Endothelial cell of umbilical vein (primary cell): Measurements from ENCODE around the gene ARHGAP45. TPM values are rescaled to one million over a fixed set of nuclear protein-coding genes. Genes with fewer than 3 reads are reported as not detected.

ENCODE experiments used
- BruUV-seq: library from RNA; stranded (reverse); fragments of 400-500 nt; replicated peaks from 2 replicates; lab custom pipeline; 2021; lab: Mats Ljungman, UMichigan
- CTCF ChIA-PET: fragments of 300-600, 350-600 bp; sonication (Branson Sonifier 250); formaldehyde crosslinking; loops from one replicate; lab custom pipeline; 2021; ENCODE audit warnings: antibody characterized with exemption, inconsistent platforms; lab: Charles Lee
- POLR2A ChIA-PET: fragments of 300-600, 350-600 bp; sonication (Branson Sonifier 250); formaldehyde crosslinking; loops from one replicate; lab custom pipeline; 2021; ENCODE audit warnings: antibody characterized with exemption, inconsistent platforms; lab: Charles Lee
- DNase-seq: peaks from one replicate; pipeline ENCODE4 v3.0.0-alpha.2; 2011; ENCODE audit warnings: low read depth, low spot score
- FAIRE-seq: peaks from 2 replicates; lab custom pipeline; 2011; peaks lifted over from hg19 to GRCh38; lab: Jason Lieb, UNC
- H2AFZ ChIP-seq: 2 replicates; pipeline ENCODE4 v1.6.0; 2012; ENCODE audit warnings: low read depth, low read length, control low read depth, inconsistent platforms
- H3K27ac ChIP-seq: 2 replicates; pipeline ENCODE4 v1.5.1; 2011; ENCODE audit warnings: low read depth, mild to moderate bottlenecking, control low read depth, low read length, moderate library complexity; ENCODE audit not compliant: insufficient read depth
- H3K27me3 ChIP-seq, 2 experiments: 2 replicates each; pipeline versions ENCODE4 v1.6.0 to v1.6.1; 2011; ENCODE audit warnings: low read length in 2 of 2, mixed read lengths in 1 of 2; ENCODE audit not compliant: control insufficient read depth in 2 of 2, insufficient read depth in 2 of 2
- H3K36me3 ChIP-seq, 2 experiments: 2 replicates in 1 of 2; 3 replicates in 1 of 2; pipeline ENCODE4 v1.5.1; 2011; ENCODE audit warnings: low read length in 2 of 2, mild to moderate bottlenecking in 1 of 2, moderate library complexity in 1 of 2; ENCODE audit not compliant: control insufficient read depth in 2 of 2, insufficient read depth in 2 of 2; ENCODE audit errors: extremely low read depth in 1 of 2
- H3K4me1 ChIP-seq: 3 replicates; pipeline ENCODE4 v1.5.1; 2011; ENCODE audit warnings: mild to moderate bottlenecking, low read length; ENCODE audit not compliant: control insufficient read depth, insufficient read depth; ENCODE audit errors: extremely low read depth
- H3K4me2 ChIP-seq: 2 replicates; pipeline ENCODE4 v1.6.1; 2011; ENCODE audit warnings: low read length, control low read depth, mixed read lengths; ENCODE audit not compliant: insufficient read depth
- H3K4me3 ChIP-seq, 3 experiments: fragments of 200-600 bp in 1 of 3; sonication (generic), shearing (Covaris generic) in 1 of 3; replicated peaks in 1 of 3; 2 replicates each; pipeline ENCODE4 v1.5.1; 2011 to 2016; ENCODE audit warnings: control low read depth in 3 of 3, low read length in 3 of 3, mild to moderate bottlenecking in 2 of 3, inconsistent platforms in 1 of 3, low read depth in 1 of 3, moderate library complexity in 1 of 3; ENCODE audit not compliant: insufficient read depth in 1 of 3
- H3K79me2 ChIP-seq: 2 replicates; pipeline ENCODE4 v1.6.0; 2012; ENCODE audit warnings: low read length, inconsistent platforms; ENCODE audit not compliant: control insufficient read depth, insufficient read depth
- H3K9ac ChIP-seq: replicated peaks from 2 replicates; pipeline ENCODE3; 2011; ENCODE audit warnings: low read length, control low read depth; ENCODE audit not compliant: insufficient read depth; ENCODE audit errors: extremely low read depth
- H3K9me1 ChIP-seq: replicated peaks from 3 replicates; pipeline ENCODE4 v1.6.0; 2011; ENCODE audit warnings: mild to moderate bottlenecking, low read length; ENCODE audit not compliant: control insufficient read depth, insufficient read depth; ENCODE audit errors: extremely low read depth
- H3K9me3 ChIP-seq: replicated peaks from 2 replicates; pipeline ENCODE4 v1.5.1; 2012; ENCODE audit warnings: low read length, inconsistent platforms; ENCODE audit not compliant: control insufficient read depth, insufficient read depth
- H4K20me1 ChIP-seq: replicated peaks from 2 replicates; pipeline ENCODE3; 2011; ENCODE audit warnings: mild to moderate bottlenecking, low read length; ENCODE audit not compliant: control insufficient read depth, insufficient read depth; ENCODE audit errors: extremely low read depth
- CTCF ChIP-seq, 2 donors: IDR thresholded peaks; 1 replicate in 1 of 2; 2 replicates in 1 of 2; pipeline ENCODE4 v1.5.1; 2011; ENCODE audit warnings: low read length in 2 of 2, mild to moderate bottlenecking in 2 of 2, moderate library complexity in 2 of 2, control low read depth in 1 of 2, inconsistent platforms in 1 of 2, low read depth in 1 of 2; ENCODE audit not compliant: insufficient read depth in 1 of 2; ENCODE audit errors: extremely low read depth in 1 of 2
- EZH2 ChIP-seq: IDR thresholded peaks from 2 replicates; pipeline ENCODE4 v1.6.1; 2012; ENCODE audit warnings: borderline replicate concordance, low read depth, mild to moderate bottlenecking, moderate library complexity, low read length, inconsistent platforms; ENCODE audit not compliant: severe bottlenecking
- FOS ChIP-seq: IDR thresholded peaks from 2 replicates; pipeline ENCODE4 v1.6.1; 2011; ENCODE audit warnings: mild to moderate bottlenecking, low read length, moderate library complexity, borderline replicate concordance; ENCODE audit not compliant: insufficient read depth
- GATA2 ChIP-seq: IDR thresholded peaks from 2 replicates; pipeline ENCODE4 v1.7.0; 2011; ENCODE audit warnings: low read depth, mild to moderate bottlenecking, moderate library complexity, mixed read lengths, low read length; ENCODE audit not compliant: insufficient read length, insufficient read depth
- JUN ChIP-seq: IDR thresholded peaks from 2 replicates; pipeline ENCODE4 v1.6.1; 2011; ENCODE audit warnings: borderline replicate concordance, low read depth; ENCODE audit not compliant: insufficient read length, insufficient read depth
- MAX ChIP-seq: IDR thresholded peaks from 2 replicates; pipeline ENCODE4 v1.6.1; 2011; ENCODE audit not compliant: insufficient read depth, insufficient read length
- MYC ChIP-seq: IDR thresholded peaks from one replicate; pipeline ENCODE4 v1.6.1; 2011; ENCODE audit warnings: mild to moderate bottlenecking, low read depth, low read length
- POLR2A ChIP-seq: IDR thresholded peaks from 2 replicates; pipeline ENCODE4 v1.6.1; 2012; ENCODE audit warnings: low read depth, mild to moderate bottlenecking, control low read depth, low read length
- POLR2AphosphoS5 ChIP-seq: IDR thresholded peaks from 2 replicates; pipeline ENCODE4 v1.6.1; 2012; ENCODE audit warnings: low read depth, mild to moderate bottlenecking, control low read depth, low read length, moderate library complexity; ENCODE audit not compliant: insufficient read depth
- dilution Hi-C: fragments of 300-500 bp; cut with MboI; formaldehyde crosslinking; loops from one replicate; pipeline ENCODE4 v1.15.0; 2019; ENCODE audit warnings: low sequenced_read_pairs; ENCODE audit not compliant: extremely low pct_ligation_motif_present
- intact Hi-C: fragments of 100-400 bp; cut with micrococcal nuclease; formaldehyde crosslinking; loops from one replicate; pipeline ENCODE4 v1.10.0; 2022
- polyA plus RNA-seq, 4 experiments: library from polyadenylated mRNA; depleted of rRNA in 3 of 4; stranded (reverse) in 3 of 4; unstranded in 1 of 4; fragments of >200 nt; gene quantifications; 2 replicates each; pipeline versions ENCODE4 v1.2.1 to v1.2.3, GENCODE V29; 2011 to 2012; ENCODE audit warnings: missing spikeins in 1 of 4
- total RNA-seq: library from RNA; stranded (reverse); gene quantifications from 2 replicates; pipeline ENCODE4 v1.2.3, GENCODE V29; 2021

ARHGAP45 gene
- total and polyA plus RNA-seq, 2 donors (not counting 3 experiments of a cell fraction or from before 2014, with no cell fraction given), result 7.5 to 10.4 TPM

GRCh38 chr19:1064661-1065605 is 2.0 kb upstream of the ARHGAP45 start:
- intact Hi-C loops, result no loop called here
- no peaks in the 10 kb centered on the region for H3K27me3 ChIP-seq
- DNase-seq (peak; percentile 55), FAIRE-seq (peak; percentile 50)
- dilution Hi-C loops, result no loop called here
- ChIA-PET CTCF (interaction anchor here (0.8 to 1.9 kb wide), 15 partner anchors 9 to 149 kb away, joined by 3 to 13 read pairs (median 6); partner anchors contain the start of genes CNN2 and GPX4), POLR2A (interaction anchor here (0.8 to 1.2 kb wide), 2 partner anchors 36 to 39 kb away, joined by 3 to 4 read pairs; no protein-coding TSS in a partner anchor)
- no peak overlapping the region for H3K4me3 ChIP-seq
- H3K36me3 ChIP-seq, result no peaks in the 10 kb centered on the region
- no peaks in the 10 kb centered on the region for H4K20me1 ChIP-seq
- no peak for TF ChIP-seq POLR2A
- no peak for TF ChIP-seq EZH2
- TF ChIP-seq POLR2AphosphoS5, result peak; percentile 52
- no peak for TF ChIP-seq FOS
- no peak for TF ChIP-seq JUN
- peak; percentile 69 for TF ChIP-seq MAX
- TF ChIP-seq GATA2, result no peak
- TF ChIP-seq CTCF (IDR thresholded peaks at IDR 0.05; ENCODE audit: extremely low read depth in 1 of 2, insufficient read depth in 1 of 2, low read depth in 1 of 2, low read length in 2 of 2), result peak; percentile 70 to 82
- TF ChIP-seq MYC, result no peak
- no TSS peak for BruUV-seq
- H3K79me2 ChIP-seq, result no peaks in the 10 kb centered on the region
- H3K4me1 ChIP-seq, result peaks cover 31% of the 10 kb centered on the region
- no peak overlapping the region for H3K9ac ChIP-seq
- H3K4me2 ChIP-seq, result no peak overlapping the region
- H3K9me1 ChIP-seq, result no peaks in the 10 kb centered on the region
- H3K9me3 ChIP-seq, result no peaks in the 10 kb centered on the region
- no peak overlapping the region for H3K27ac ChIP-seq
- peak overlapping the region; percentile 77 for H2AFZ ChIP-seq
